ENCODE data around the gene GOLGA6A. TPM values are rescaled to one million over a fixed set of nuclear protein-coding genes. Genes with fewer than 3 reads are reported as not detected.

Gene GOLGA6A
- total and polyA plus RNA-seq, 9 of the 15 experiments (the other 6 are each of a cell fraction or from before 2014, with no cell fraction given) = not detected

DNA sequence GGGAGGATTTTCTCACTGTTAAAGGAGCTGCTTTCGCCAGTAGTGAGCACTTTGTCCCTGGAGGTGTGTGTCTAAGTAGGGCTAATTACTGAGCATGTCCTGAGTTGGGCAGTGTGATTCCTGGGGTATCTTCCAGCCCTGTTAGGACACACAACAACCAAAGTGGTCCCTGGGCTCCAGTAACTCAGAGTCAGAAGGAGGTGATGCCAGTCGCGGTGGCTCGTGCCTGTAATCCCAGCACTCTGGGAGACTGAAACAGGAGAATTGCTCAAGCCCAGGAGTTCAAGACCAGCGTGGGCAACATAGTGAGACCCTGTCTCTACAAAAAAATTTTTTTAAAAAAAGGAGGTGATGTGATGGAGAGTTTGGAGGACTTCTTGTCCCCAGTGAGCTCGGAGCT, 50.3 kb downstream of the GOLGA6A start:
- no peak overlapping the region for H3K4me3 ChIP-seq
- H3K9me1 ChIP-seq (ENCODE audit: control insufficient read depth, insufficient read depth, low read length) = peaks cover 3% of the 10 kb centered on the region
- FAIRE-seq = no peak
- POLR2A ChIA-PET = interaction anchor here (0.6 to 0.9 kb wide), 2 partner anchors 9 to 224 kb away, joined by 3 read pairs; no protein-coding TSS in a partner anchor
- no peak overlapping the region for H2AFZ ChIP-seq (ENCODE audit: low read depth, low read length)
- no peak overlapping the region for H3K27ac ChIP-seq (ENCODE audit: extremely low read depth, low read depth, low read length)
- H3K36me3 ChIP-seq (ENCODE audit: control insufficient read depth, insufficient read depth, low read length) = peaks cover 64% of the 10 kb centered on the region; the same call in 2 of the 3 replicates
- no peaks in the 10 kb centered on the region for H3K27me3 ChIP-seq (ENCODE audit: control insufficient read depth in 2 of 2, insufficient read depth in 2 of 2, low read length in 2 of 2)
- peaks cover 4 to 10% of the 10 kb centered on the region in 2 experiments; a peak in 1 of 5 replicates for H3K4me1 ChIP-seq (replicated peaks in 1 of 2; ENCODE audit: control insufficient read depth in 2 of 2, insufficient read depth in 2 of 2, low read length in 2 of 2)
- no peak for ATAC-seq
- TF ChIP-seq, protein P1, sequence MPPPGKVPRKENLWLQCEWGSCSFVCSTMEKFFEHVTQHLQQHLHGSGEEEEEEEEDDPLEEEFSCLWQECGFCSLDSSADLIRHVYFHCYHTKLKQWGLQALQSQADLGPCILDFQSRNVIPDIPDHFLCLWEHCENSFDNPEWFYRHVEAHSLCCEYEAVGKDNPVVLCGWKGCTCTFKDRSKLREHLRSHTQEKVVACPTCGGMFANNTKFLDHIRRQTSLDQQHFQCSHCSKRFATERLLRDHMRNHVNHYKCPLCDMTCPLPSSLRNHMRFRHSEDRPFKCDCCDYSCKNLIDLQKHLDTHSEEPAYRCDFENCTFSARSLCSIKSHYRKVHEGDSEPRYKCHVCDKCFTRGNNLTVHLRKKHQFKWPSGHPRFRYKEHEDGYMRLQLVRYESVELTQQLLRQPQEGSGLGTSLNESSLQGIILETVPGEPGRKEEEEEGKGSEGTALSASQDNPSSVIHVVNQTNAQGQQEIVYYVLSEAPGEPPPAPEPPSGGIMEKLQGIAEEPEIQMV (tag; conservative IDR thresholded peaks at IDR 0.05; ENCODE audit: low read depth) = no peak
- TF ChIP-seq PHF8 (IDR thresholded peaks at IDR 0.05; ENCODE audit: borderline replicate concordance, low read length) (no peak), RB1 (IDR thresholded peaks at IDR 0.05; ENCODE audit: low read depth) (no peak), RBM17 (IDR thresholded peaks at IDR 0.05; ENCODE audit: borderline replicate concordance, low read depth, low read length) (no peak), NFYB (IDR thresholded peaks at IDR 0.05; ENCODE audit: extremely low read depth, insufficient read length) (no peak), ARID2 (IDR thresholded peaks at IDR 0.05) (no peak), FOXJ2 (tag; IDR thresholded peaks at IDR 0.05) (no peak), MEF2A (IDR thresholded peaks at IDR 0.05; ENCODE audit: control insufficient read depth, low read depth, low read length) (no peak), CBFA2T3 (IDR thresholded peaks at IDR 0.05) (no peak)
- H3K9me3 ChIP-seq (replicated peaks; ENCODE audit: control insufficient read depth, insufficient read depth, low read depth, low read length) = no peaks in the 10 kb centered on the region
- no peak overlapping the region; a peak in 1 of 4 replicates for H3K9ac ChIP-seq (ENCODE audit: insufficient read depth in 1 of 2, low read depth in 2 of 2, low read length in 2 of 2)
- no peaks in the 10 kb centered on the region for H3K79me2 ChIP-seq (ENCODE audit: control insufficient read depth, insufficient read depth, low read length)
- H3K4me2 ChIP-seq (ENCODE audit: insufficient read depth, low read length) = no peak overlapping the region
- intact Hi-C loops (cut with micrococcal nuclease) (no loop called here), in situ Hi-C loops (cut with MboI) (no loop called here)
- peaks cover 4% of the 10 kb centered on the region; the same call in 1 of the 2 replicates for H4K20me1 ChIP-seq (replicated peaks; ENCODE audit: control insufficient read depth, insufficient read depth, low read length)
- WGBS (ENCODE audit: insufficient coverage, low coverage, missing lambda C conversion rate) = 91% methylated on average over 5 of the region's 6 CpGs
- BruUV-seq (replicated peaks) = no TSS peak
- CTCF ChIA-PET (ENCODE audit: low intra/inter-chr PET ratio) = no interaction called here
- no peak for DNase-seq (ENCODE audit: extremely low read depth in 1 of 4, low spot score in 3 of 4)

Measured in K562 (cell line).